A549 (cell line): ENCODE results near the gene CNBD2.

ENCODE experiments used
- CTCF ChIP-seq: fragments of >200 bp; sonication (Bioruptor Twin); formaldehyde crosslinking; IDR thresholded peaks from 3 replicates; pipeline ENCODE4 v1.5.1; 2016
- FOSL2 ChIP-seq, 2 experiments: fragments of 450-650 bp in 1 of 2; fragments of >200 bp in 1 of 2; sonication (Bioruptor Twin) in 1 of 2; formaldehyde crosslinking; IDR thresholded peaks; 2 replicates each; pipeline versions ENCODE4 v1.5.0 to v1.6.1; 2016 to 2020; ENCODE audit warnings: mild to moderate bottlenecking in 1 of 2, moderate library complexity in 1 of 2
- POLR2A ChIP-seq: IDR thresholded peaks from 2 replicates; pipeline ENCODE4 v1.6.1; 2012; ENCODE audit warnings: mild to moderate bottlenecking, low read length
- TF ChIP-seq, protein P1 (sequence below): IDR thresholded peaks from 2 replicates; pipeline ENCODE4 v1.6.1; 2012

GRCh38 chr20:35956616-35957015 is 11.8 kb upstream of the CNBD2 start:
- no peak for TF ChIP-seq CTCF
- no peak for TF ChIP-seq FOSL2 (IDR thresholded peaks at IDR 0.05)
- TF ChIP-seq FOSL2 (CRISPR knock-in tag; IDR thresholded peaks at IDR 0.05), result no peak
- TF ChIP-seq, protein P1, sequence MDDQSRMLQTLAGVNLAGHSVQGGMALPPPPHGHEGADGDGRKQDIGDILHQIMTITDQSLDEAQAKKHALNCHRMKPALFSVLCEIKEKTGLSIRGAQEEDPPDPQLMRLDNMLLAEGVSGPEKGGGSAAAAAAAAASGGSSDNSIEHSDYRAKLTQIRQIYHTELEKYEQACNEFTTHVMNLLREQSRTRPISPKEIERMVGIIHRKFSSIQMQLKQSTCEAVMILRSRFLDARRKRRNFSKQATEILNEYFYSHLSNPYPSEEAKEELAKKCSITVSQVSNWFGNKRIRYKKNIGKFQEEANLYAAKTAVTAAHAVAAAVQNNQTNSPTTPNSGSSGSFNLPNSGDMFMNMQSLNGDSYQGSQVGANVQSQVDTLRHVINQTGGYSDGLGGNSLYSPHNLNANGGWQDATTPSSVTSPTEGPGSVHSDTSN, result no peak
- no peak for TF ChIP-seq POLR2A
